GM12892 (cell line): ENCODE results near the gene NKAIN2.

Experiments
- POLR2A ChIP-seq: IDR thresholded peaks from 2 replicates; pipeline ENCODE4 v1.6.1; 2011; ENCODE audit warnings: low read depth, low read length, control low read depth
- POLR2AphosphoS5 ChIP-seq: IDR thresholded peaks from 2 replicates; pipeline ENCODE4 v1.6.1; 2011; ENCODE audit warnings: low read depth, low read length, control low read depth
- TAF1 ChIP-seq: IDR thresholded peaks from 2 replicates; pipeline ENCODE4 v1.6.1; 2011; ENCODE audit warnings: low read depth, mild to moderate bottlenecking, control low read depth, low read length, borderline replicate concordance

- TF ChIP-seq POLR2AphosphoS5 (no peak), POLR2A (no peak), TAF1 (no peak)
Measured at GRCh38 chr6:124339610-124340334, 536.1 kb downstream of the NKAIN2 start.
